HG03280 (cell line): ENCODE data around the gene TMEM26.

Experiments
- ATAC-seq: cut with Tn5 transposase; IDR thresholded peaks from one replicate; pipeline ENCODE4 v1.9.1; 2021; ENCODE audit warnings: mild to moderate bottlenecking, moderate library complexity; ENCODE audit not compliant: unreplicated experiment

Gene TMEM26

GRCh38 chr10:61460835-61461234 is 7.7 kb upstream of the TMEM26 start:
- ATAC-seq = no peak

GRCh38 chr10:61458031-61458430 is 4.8 kb upstream of the TMEM26 start:
- no peak for ATAC-seq

GRCh38 chr10:61456095-61456789 is 3.1 kb upstream of the TMEM26 start:
- no peak for ATAC-seq

- no peak for ATAC-seq
Measured at GRCh38 chr10:61455656-61456055, 2.5 kb upstream of the TMEM26 start.

GRCh38 chr10:61454541-61454940 is 1.4 kb upstream of the TMEM26 start:
- ATAC-seq = no peak

- no peak for ATAC-seq
Measured at GRCh38 chr10:61452151-61452651, 980 bp downstream of the TMEM26 start.

- ATAC-seq = no peak
Measured at GRCh38 chr10:61451357-61451756, 1.8 kb downstream of the TMEM26 start.

- ATAC-seq = no peak
Measured at GRCh38 chr10:61448841-61449600, 4.2 kb downstream of the TMEM26 start.

- no peak for ATAC-seq
Measured at GRCh38 chr10:61448091-61448490, 5.1 kb downstream of the TMEM26 start.

GRCh38 chr10:61439058-61439609 is 14.0 kb downstream of the TMEM26 start:
- no peak for ATAC-seq

GRCh38 chr10:61438141-61438988 is 14.8 kb downstream of the TMEM26 start:
- no peak for ATAC-seq

- ATAC-seq = no peak
Measured at GRCh38 chr10:61423178-61423577, 30.0 kb downstream of the TMEM26 start.

- no peak for ATAC-seq
Measured at GRCh38 chr10:61417661-61418060, 35.5 kb downstream of the TMEM26 start.

GRCh38 chr10:61415824-61416223 is 37.4 kb downstream of the TMEM26 start:
- ATAC-seq = no peak

- no peak for ATAC-seq
Measured at GRCh38 chr10:61411706-61412105, 41.5 kb downstream of the TMEM26 start.

GRCh38 chr10:61410353-61411070 is 42.7 kb downstream of the TMEM26 start:
- ATAC-seq = no peak

- no peak for ATAC-seq
Measured at GRCh38 chr10:61409157-61409556, 44.0 kb downstream of the TMEM26 start.

GRCh38 chr10:61408105-61408504 is 45.1 kb downstream of the TMEM26 start:
- no peak for ATAC-seq

- ATAC-seq = no peak
Measured at GRCh38 chr10:61406736-61407135, 46.4 kb downstream of the TMEM26 start.

- no peak for ATAC-seq
Measured at GRCh38 chr10:61406242-61406641, 46.9 kb downstream of the TMEM26 start.
